ENCODE results near the gene CDH4.
"Not testable (repeated sequence)": the region's sequence is repeated elsewhere in the genome, so short reads cannot be mapped to it uniquely, and the experiment has no call there.

The CDH4 gene

GRCh38 chr20:61439251-61439650 lies 187.2 kb downstream of the CDH4 start:
- no peak for DNase-seq (ENCODE audit: low spot score)

DNA sequence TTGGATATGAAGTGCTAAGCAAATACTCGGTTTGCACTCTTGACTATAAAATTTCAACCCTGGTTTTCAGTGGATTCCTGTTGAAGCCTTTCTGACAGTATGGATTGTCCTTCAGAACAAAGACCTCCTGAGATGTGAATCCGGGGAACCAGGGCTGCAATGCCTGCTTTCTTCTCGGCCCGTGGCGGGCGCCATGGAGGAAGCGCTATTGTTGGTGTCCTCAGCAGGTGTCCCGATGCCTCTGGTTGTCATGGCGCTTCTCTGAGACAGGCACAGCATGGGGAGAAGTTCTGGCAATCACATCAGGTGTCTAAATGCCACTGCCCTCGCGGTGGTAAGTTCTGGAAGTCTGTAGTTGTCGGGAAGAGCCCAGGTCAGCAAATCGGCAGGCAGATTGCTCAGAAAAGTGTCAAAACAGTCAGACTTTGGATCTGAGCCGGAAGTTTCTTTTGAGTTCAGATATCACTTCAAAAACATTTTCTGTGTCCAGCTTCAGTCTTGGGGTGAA lies 188.5 kb downstream of the CDH4 start:
- no peak for DNase-seq (ENCODE audit: low spot score)

DNA sequence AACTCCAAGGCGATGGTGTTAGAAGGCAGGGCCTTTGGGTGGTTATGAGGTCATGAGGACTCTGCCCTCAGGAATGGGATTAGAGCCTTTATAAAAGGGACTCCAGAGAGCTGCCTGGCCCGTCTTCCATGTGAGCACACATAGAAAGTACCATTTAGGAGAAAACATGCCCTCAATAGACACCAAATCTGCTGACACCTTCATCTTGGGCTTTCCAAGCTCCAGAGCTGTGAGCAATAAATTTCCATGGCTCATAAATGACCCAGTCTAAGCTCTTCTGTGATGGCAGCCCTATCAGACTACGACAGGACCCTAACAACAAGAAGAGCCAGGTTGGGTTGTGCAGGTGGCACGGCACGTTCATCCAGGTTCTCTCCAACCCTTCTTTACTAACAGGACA lies 189.5 kb downstream of the CDH4 start:
- DNase-seq (ENCODE audit: low spot score): no peak

- DNase-seq (ENCODE audit: low spot score): no peak
Measured at GRCh38 chr20:61442075-61442670, 190.1 kb downstream of the CDH4 start.

DNA sequence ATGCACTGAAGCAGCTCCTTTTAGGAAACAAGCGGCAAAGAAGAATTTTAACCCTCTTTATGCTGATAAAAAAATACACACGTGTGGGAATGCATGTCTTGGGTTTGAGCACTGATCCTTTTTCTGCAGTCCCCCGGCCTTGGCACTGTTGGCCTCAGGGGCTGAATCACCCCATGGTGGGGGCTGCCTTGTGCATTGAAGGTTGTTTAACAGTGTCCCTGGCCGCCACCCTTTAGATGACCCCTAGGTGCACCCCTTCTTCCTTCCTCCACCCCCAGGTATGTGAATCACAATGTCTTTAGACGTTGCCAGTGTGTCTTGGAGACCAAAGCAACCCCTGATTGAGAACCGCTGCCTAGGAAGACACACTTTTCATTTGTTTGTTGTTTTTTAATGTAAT lies 190.7 kb downstream of the CDH4 start:
- DNase-seq (ENCODE audit: low spot score): no peak

- DNase-seq (ENCODE audit: low spot score): no peak
Measured at GRCh38 chr20:61443443-61444126, 191.5 kb downstream of the CDH4 start.

DNA sequence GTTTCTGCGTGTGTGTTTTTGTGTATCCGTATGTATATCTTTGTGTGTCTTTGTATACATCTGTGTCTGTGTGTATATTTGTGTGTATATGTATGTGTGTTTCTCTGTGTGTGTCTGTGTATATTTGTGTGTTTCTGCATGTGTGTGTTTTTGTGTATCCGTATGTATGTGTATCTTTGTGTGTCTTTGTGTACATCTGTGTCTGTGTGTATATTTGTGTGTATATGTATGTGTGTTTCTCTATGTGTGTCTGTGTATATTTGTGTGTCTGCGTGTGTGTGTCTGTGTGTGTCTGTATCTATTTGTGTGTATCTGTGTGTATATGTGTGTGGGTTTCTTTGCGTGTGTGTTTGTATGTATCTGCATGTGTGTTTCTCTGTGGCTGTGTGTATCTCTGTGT lies 192.6 kb downstream of the CDH4 start:
- no peak for DNase-seq (ENCODE audit: low spot score)

DNA sequence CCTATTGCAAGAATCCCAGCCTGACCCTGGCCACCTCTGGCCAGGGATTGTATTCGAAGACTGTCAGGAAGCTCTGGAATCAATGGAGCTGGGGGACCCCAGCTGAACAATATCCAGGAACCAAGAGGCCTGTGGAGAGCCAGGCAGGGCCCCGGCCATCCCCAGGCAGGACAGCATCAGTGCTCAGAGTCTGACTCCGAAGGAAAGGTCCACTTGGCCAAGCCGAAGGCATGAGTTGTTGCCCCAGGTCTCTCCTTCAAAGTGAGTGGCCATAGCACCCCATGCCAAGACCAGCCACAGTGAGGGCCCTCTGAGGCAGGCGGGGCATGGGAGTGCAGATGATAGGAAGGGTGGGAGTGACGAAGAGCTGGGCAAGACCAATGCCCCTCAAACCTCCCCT lies 193.1 kb downstream of the CDH4 start:
- no peak for DNase-seq (ENCODE audit: low spot score)

DNA sequence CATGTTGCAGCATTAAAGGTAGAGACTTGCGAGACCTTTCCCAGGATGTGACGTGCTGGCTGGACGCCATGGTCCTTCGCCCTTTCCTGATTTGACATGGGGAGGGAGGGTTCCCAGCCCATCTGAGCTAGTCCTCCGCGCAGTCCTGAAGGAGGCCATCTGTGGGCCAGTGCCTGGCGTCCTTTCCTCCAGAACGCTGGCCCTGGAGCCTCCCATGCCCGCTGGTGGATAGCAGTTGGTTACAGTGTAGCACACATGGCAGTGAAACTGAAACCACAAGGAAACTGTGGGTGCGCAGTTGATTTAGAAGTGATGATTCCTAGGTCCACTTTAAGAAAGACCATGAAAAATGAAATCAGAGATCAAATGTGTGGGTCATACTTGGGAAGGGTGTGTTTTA lies 193.7 kb downstream of the CDH4 start:
- no peak for DNase-seq (ENCODE audit: low spot score)

DNA sequence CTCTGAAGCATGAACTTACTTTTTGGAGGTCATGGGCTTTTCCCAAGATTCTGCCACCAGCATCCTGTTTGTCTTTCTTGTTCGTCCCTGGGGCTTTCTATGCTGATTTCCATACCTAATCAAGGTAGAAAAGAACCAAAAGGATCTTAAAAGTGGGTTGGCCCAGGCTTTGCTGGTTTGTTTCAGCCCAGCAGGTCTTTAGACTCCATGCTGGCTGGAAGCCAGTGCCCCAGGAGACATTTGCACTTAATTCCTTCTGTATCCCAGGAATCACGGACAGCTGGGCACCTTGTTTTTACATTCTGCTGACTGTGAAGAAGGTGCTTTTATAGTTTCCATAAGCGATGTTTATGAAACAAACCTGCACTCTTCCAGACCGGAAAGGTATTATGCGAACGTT lies 195.9 kb downstream of the CDH4 start:
- DNase-seq (ENCODE audit: low spot score): no peak

GRCh38 chr20:61448386-61448785 lies 196.3 kb downstream of the CDH4 start:
- no peak for DNase-seq (ENCODE audit: low spot score)

GRCh38 chr20:61449057-61449609 lies 197.1 kb downstream of the CDH4 start:
- no peak for DNase-seq (ENCODE audit: low spot score)

DNA sequence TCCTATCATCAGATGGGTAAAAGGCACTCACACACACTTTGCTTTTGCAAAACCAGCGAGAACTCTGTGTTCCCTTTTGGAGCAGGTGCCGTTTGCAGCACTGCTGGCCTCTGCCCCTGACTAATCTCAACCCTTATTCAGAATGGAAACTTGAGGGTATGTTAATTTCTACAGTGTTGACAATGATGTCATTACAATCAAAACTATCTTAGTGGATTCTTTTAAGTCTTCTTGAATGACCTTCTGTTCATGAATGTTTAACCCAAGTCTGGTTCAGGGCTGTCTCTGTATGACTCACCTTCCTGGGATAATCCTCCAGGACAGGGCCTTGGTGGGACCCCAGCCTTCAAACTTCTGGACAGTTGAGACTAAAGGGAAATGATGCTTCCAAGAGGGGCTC lies 197.9 kb downstream of the CDH4 start:
- DNase-seq (ENCODE audit: low spot score): no peak

GRCh38 chr20:61450549-61450948 lies 198.5 kb downstream of the CDH4 start:
- DNase-seq (ENCODE audit: low spot score): no peak

- no peak for DNase-seq (ENCODE audit: low spot score)
Measured at GRCh38 chr20:61451009-61451408, 198.9 kb downstream of the CDH4 start.

DNA sequence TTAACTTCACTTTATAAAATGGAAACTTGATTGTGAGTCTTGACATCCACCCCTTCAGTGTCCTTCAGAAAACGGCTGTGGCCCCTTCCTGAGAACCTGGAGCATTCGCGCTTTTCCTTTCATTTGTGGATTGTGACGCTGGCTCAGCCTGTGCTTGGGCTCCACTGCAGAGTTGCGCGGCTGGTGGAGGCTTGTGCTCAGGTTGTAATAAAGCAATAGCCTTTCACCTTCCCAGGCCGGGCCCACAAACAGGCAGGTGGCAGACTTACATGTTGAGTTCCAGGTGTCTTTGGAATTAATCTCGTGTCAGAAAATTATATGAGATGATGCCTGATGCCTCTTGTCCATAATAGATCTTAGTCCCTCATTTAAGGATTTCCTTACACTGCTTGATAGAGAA lies 199.9 kb downstream of the CDH4 start:
- DNase-seq (ENCODE audit: low spot score): no peak

GRCh38 chr20:61453219-61453618 lies 201.2 kb downstream of the CDH4 start:
- DNase-seq (ENCODE audit: low spot score): no peak

GRCh38 chr20:61453623-61454022 lies 201.6 kb downstream of the CDH4 start:
- not testable (repeated sequence) for DNase-seq (ENCODE audit: low spot score)

GRCh38 chr20:61454053-61454452 lies 202.0 kb downstream of the CDH4 start:
- no peak for DNase-seq (ENCODE audit: low spot score)

DNA sequence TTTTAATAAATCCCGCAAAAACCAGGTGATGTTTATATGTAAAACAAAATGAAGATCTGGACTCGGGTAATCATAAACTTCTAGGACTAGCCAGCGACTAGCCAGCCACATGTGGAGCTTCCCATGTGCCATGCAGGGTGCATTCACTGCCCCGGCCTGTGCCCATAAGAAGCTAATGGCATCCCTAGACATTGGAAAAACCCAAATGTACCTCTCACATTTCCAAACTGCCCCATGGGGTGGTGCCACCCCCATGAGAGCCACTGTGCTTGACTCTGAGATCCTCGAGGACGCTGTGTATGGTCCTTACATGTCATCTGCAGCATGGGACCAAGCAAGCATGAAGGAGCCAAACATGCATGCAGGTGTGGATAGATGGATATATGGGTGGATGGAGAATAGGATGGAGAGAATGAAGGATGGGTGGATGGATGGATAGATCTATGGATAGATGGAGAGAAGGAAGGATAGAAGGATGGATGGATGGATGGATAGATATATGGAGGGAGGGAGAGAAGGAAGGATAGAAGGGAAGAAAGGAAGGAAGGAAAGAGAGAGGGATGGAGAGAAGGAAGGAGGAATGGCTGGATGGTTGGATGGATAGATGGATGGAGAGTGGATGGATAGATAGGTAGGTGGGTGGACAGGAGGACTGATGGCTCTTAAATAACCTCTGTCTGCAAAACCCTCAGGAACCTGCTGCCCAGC lies 203.6 kb downstream of the CDH4 start:
- no peak for DNase-seq (ENCODE audit: low spot score)

GRCh38 chr20:61457725-61458124 lies 205.7 kb downstream of the CDH4 start:
- DNase-seq (ENCODE audit: low spot score): no peak

GRCh38 chr20:61458146-61458746 lies 206.2 kb downstream of the CDH4 start:
- DNase-seq (ENCODE audit: low spot score): no peak

- no peak for DNase-seq (ENCODE audit: low spot score)
Measured at GRCh38 chr20:61459266-61459665, 207.2 kb downstream of the CDH4 start.
